Hematopoietic multipotent progenitor cell treated with erythropoietin and hydrocortisone succinate and interleukin-3 and kit ligand, for 6 days (in vitro differentiated cells): ENCODE data around the gene PLEKHA1.

ENCODE experiments used
- DNase-seq: peaks from one replicate; pipeline ENCODE4 v3.0.0-alpha.2; 2015

Gene PLEKHA1

GRCh38 chr10:122347170-122347841 lies 27.2 kb upstream of the PLEKHA1 start:
- no peak for DNase-seq

GRCh38 chr10:122348512-122348911 lies 26.0 kb upstream of the PLEKHA1 start:
- DNase-seq: no peak

DNA sequence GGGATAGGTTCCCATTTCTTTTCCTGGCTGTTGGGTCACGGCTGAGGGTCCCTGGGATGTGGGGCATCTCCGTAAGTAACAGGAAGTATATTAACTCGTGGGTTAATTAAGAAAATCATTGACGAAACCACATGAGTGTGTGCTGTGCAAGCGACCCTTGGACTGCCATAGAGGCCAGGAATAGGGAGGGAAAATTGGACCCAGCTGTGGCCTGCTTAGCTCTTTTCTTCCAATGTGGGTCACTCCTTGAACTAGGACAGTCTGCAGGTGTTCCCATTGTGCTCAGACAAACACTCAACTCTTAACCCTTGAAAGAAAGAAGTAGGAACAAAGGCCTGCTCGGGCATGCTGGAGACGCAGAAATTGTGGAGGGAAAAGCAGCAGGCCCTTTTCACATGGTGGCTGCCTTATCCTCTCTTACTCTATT lies 25.6 kb upstream of the PLEKHA1 start:
- no peak for DNase-seq

DNA sequence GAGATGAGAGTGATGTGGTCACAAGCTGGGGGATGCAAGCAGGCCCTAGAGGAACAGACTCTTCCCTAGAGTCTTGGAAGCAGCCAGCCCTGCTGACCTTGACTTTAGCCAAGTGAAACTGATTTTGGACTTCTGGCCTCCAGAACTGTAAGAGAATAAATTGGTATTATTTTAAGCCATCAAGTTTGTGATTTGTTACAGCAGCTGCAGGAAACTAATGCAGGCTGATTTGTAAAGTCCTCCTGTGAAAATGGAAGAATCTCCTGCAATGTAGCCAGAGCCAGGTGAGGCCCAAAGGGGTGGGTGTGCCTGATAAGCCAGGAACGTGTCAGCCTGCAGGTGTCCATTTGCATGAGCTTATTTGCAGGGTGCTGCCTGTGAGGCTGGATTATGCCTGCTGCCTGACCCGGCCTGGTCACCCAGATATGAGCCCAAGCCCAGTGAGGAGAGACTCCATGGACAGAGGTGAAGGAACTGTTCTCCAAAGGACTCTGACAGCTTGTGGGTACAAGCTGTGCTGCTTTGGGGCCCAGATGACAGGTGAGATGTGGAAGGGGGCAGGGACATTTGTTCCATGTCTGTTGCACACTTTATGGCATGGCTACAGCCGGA lies 24.6 kb upstream of the PLEKHA1 start:
- no peak for DNase-seq

GRCh38 chr10:122350893-122351292 lies 23.6 kb upstream of the PLEKHA1 start:
- no peak for DNase-seq

DNA sequence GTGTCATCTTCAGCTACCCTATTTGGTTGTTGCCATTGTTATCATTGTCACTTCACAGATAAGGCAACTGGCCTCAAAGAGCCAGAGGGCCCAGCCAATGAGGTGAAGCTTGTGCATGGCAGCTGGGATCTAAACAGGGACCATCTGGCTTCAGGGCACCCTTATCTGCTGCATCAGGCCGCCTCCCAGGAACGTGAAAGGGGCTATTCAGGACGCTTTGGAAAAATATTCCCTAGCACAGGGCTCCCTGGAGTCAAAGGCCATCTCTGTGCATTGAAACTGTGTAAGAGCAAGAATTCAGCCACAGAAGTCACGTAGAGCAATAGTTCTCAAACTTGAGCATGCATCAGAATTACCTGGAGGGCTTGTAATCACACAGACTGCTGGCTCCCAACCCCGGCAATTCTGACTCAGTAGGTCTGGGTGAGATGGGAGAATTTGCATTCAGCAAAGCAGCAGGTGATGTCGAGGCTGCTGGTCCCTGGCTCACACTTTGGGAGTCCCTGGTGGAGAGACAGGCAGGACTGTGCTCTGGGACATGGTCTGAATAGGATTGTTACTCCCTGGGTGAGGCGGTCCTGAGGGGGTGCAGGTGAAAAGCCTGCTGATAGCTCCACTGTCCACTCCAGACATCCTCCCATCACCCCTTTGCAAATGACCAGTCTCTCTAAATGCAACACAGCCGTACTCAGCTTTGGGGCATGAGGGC lies 21.5 kb upstream of the PLEKHA1 start:
- DNase-seq: no peak

GRCh38 chr10:122354383-122354782 lies 20.1 kb upstream of the PLEKHA1 start:
- DNase-seq: no peak

GRCh38 chr10:122357685-122358084 lies 16.8 kb upstream of the PLEKHA1 start:
- no peak for DNase-seq

DNA sequence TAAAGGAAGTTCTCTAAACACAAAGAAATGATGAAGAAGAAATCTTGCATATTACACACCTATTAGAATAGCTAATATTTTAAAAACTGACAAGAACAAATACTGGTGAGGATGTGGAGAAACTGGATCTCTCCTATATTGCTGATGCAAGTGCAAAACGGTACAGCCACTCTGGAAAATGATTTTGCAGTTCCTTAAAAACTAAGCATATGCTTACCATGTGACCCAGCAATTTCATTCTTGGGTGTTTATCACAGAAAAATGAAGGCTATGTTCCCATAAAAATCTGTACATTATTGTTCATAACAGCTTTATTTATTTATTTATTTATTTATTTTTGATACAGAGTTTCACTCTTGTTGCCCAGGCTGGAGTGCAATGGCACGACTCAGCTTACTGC lies 14.9 kb upstream of the PLEKHA1 start:
- no peak for DNase-seq

- no peak for DNase-seq
Measured at GRCh38 chr10:122361046-122361445, 13.5 kb upstream of the PLEKHA1 start.

DNA sequence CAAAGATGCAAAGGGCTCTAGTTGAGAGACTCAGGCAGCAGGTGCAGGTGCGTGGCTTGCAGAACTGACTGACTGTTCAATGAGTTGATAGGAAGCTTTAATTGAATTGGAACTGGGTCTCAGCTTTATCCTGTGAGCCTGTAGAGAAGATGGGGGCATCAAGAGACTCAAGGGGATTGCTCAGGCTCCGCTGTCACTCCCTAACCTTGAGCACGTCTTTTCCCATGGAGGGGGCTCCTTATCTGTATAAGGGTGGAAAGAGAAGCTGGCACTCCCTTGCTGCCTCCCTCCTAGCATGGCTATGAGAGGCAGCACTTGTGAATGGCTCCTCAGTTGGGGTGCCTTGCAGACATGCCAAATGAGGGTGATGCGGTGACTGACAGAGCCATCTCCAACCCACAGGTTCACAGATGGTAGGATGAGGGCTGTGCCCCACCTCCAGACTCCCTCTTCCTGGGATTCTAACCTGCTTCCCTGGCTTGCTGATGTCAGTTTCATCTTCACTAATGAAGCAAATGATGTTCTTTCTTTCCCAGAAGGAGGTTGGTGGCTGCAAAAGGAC lies 12.4 kb upstream of the PLEKHA1 start:
- DNase-seq: no peak

DNA sequence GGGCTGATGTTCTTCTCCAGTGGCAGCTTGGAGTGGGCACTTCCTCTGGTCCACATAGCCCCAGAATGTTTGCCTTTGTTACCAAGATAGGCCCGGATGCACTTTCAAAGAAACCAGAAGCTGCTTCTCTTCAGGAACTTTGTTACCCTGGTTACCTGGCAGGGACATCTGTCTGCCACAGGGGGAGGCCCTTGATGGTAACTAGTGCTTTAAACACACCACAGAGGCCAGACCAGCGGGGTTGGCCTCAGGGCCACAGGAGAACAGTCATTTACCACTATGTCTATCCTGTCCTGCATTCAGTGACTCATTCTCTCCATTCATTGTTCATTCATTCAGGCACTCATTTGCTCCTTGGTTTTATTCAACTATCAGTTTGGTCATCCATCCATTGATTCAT lies 11.9 kb upstream of the PLEKHA1 start:
- DNase-seq: no peak

- no peak for DNase-seq
Measured at GRCh38 chr10:122363311-122363710, 11.2 kb upstream of the PLEKHA1 start.

GRCh38 chr10:122363722-122364463 lies 10.6 kb upstream of the PLEKHA1 start:
- DNase-seq: no peak

- no peak for DNase-seq
Measured at GRCh38 chr10:122368502-122369254, 5.8 kb upstream of the PLEKHA1 start.

- no peak for DNase-seq
Measured at GRCh38 chr10:122373108-122373507, 1.4 kb upstream of the PLEKHA1 start.

GRCh38 chr10:122373721-122374120 lies 787 bp upstream of the PLEKHA1 start:
- no peak for DNase-seq

GRCh38 chr10:122374859-122375678 lies 561 bp downstream of the PLEKHA1 start:
- peak; percentile 15 for DNase-seq

- DNase-seq: no peak
Measured at GRCh38 chr10:122375679-122376160, 1.2 kb downstream of the PLEKHA1 start.

DNA sequence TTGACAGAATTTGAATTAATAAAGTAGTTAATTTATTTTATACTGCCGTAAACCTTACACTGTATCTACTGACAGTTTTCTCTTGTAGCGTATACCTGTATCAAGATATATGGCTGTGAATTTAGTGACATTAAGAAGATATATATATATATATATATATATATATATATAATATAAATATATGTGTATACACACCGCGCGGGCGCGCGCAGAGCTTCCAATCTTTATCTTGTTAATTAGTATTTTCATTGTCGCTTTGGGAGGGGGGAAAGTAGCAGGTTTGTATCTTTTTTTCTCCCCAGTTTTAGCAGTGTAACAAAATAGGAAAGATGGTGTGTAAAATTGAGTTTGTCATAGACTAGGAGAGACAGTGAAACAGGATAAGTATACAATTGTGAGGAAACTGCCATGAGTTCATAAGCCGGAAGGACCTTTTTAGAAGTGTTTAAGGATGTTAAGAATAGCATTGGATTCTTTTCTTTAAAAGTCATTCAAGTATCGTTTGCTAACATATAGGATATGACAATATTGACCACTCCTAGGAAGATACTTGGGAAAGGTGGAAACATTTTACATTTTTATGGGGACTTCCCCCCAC lies 2.0 kb downstream of the PLEKHA1 start:
- no peak for DNase-seq

GRCh38 chr10:122379041-122379440 lies 4.5 kb downstream of the PLEKHA1 start:
- no peak for DNase-seq
